Fibroblast of skin of right quadriceps (primary cell): Measurements from ENCODE around the gene ZNF419.
"Not testable (repeated sequence)": the region's sequence is repeated elsewhere in the genome, so short reads cannot be mapped to it uniquely, and the experiment has no call there.

ENCODE experiments used
- DNase-seq: peaks from one replicate; pipeline ENCODE4 v3.0.0-alpha.2; 2013

The ZNF419 gene

DNA sequence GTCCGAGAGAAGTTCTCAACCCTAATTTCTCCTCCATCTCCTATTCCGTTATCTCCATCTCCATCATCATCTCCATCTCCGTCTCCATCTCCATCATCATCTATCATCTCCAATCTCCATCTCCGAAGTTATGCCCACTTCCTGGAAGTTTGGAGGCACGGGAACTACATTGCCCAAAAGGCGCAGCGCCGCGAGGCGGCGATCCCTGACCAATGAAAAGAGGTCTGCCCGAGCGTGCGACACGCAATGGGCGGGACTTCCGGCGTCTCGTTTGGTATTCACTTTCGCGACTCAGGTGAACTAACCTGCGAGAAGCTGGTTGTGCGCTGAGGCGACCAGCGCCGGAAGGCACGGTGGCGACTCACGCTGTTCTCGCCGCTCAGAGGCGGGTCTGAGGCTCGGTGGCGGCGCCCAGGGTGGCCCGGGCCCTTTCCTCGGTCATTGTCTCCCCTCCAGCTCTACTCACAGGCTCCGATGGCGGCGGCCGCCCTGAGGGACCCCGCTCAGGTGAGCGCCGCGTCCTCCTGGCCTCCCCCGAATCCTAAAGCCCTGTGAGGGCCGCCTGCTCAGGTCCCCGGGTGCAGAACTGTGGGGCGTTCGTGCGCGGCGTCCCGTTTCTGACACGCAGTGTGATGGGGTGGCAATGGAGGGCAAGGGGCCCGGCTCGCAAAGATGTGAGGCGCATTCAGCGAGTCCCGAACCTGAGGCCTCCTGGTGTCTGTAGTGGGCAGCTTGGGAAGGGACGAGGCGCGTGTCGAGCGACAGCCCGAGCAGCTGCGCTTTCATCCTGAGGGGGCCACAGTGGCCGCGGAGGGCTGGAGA lies at the start of gene ZNF419:
TSS of gene ZNF419 (plus strand) at position 274 of the 822 bp plus-strand sequence. CDS start at position 475, 201 bp downstream.
- DNase-seq = peak; percentile 82

DNA sequence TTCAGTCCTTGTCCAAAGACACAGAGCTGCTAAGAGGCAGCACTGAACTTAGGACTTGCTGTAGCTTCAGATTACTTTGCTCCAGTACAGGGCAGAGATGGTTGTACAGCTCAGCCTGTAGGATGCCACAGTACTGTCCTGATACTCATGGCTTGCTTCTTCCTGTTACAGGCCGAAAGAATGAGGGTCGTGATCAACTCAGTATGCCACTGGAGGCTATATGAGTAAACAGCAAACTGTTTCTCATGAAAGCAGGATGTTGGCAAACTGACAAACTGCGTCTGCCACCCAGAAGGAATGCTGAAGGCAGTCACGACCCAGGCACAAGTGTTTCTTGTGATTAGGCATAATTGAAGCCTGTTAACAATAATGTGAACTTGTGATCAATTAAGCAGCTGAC lies 49.6 kb upstream of the ZNF419 start:
- DNase-seq = no peak

DNA sequence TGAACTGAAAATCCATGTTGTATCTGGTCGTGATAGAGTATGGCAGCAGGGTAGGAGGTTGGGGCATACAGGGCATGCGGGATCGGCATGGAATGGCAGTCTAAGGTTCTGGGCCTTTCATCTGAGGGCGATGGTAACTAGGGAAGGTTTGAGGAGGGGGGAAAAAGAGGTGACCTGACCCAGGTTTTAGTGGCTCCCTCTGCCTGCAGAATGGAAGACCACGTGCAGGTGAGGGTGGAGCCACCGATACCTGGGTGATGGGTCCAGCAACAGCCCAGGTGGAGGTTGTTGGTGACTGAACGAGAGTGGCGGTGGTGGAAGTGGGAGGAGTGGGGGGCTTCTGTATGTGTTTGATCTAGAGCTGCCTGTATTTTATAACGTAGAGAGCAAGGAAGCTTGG lies 48.6 kb upstream of the ZNF419 start:
- DNase-seq = no peak

DNA sequence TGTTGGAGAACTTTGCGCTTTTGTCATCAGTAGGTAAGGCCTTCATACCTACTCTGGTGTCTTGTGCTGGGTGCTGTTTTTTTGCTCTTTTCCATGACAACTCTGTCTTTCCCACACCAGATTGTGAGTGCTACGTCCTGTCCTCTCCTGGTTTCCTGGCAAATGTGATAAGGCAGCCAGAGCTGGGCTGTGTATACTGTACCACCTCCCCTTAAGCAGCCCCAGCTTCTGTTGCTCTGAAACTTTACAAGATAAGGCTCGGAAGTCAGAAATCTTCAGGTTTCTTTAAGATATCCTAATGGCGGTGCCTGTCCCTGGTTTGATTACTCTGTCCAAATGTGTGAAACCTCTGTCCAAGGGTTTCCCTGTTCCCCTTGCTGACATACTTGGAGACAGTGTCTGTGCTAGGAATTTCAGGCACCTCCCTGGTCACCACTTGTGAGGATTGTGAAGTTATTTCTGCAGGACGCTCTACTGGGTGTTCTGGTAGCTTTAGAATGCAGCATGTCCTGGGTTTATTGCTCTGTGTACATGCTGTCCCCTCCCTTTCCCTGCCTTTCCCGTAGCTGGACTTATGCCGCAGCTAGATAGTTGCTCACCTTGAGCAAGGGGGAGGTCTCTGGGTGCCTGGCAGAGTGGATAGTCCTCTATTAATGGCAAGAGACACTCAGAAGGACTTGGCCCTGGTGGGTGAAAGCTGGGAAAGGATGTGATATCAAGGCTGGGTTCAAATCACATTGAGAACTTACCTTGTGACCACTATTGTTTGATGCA lies 45.4 kb upstream of the ZNF419 start:
- no peak for DNase-seq

DNA sequence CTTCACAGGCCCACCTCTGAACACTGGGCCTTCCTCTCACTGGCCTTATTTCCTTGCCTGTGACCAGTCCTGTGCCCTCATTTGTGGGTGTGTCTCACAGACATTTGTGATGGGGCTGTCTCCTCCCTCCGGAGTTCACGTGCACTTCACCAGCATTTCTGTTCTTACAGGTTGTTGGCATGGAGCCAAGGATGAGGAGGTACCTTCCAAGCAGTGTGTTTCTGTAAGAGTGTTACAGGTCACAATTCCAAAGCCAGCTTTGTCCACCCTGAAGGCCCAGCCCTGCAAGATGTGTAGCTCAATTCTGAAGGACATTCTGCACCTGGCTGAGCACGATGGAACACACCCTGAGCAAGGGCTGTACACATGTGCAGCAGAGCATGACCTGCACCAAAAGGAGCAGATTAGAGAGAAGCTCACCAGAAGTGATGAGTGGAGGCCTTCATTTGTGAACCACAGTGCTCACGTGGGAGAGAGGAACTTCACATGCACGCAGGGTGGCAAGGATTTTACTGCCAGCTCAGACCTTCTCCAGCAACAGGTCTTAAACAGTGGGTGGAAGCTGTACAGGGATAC lies 44.3 kb upstream of the ZNF419 start:
- no peak for DNase-seq

DNA sequence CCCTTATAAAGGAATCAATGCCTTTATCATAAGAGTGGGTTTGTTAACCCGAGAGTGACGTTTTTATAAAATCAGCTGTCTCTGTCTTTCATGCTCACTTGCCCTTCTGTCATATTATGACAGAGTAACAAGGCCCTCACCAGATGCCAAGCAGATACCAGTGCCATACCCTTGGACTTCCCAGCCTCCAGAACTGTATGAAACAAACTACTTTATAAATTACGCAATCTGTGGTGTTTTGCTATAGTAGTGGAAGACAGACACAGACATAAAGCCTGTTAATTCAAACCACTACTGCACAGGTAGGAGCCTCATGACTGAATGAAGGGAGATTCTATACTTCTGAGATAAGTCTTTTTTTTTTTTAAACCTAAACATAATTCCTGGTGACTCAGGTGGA lies 35.2 kb upstream of the ZNF419 start:
- DNase-seq = no peak

DNA sequence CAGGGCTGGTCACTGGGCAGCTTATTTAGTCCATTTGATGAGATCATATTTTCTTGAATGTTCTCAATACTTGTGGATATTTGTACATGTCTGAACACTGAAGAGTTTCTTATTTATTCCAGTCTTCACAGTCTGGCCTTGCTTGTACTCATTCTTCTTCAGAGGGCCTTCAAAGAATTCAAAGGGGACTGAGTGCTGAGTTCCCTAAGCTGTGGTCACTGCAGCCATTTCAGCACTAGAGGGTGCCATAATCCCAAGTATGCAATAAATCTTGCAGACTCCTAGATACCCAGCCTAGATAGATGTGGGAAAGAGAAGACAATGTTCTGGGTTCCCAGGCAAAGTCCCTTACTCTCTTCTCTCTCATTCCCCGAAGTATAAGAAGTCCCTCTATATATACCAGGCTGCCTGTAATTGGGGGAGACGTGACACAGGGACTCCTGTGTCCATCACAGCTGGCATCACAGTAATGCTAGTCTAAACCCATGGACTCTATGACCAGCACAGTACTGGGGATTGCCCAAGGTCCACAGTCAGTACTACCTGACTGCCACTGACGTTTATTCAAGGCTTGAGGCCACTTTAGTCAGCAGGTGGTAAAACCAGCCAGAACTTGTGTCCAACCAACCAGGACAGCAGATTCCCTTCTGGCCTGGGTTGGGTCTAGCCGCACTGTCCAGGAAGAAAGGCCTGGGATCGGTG lies 21.7 kb upstream of the ZNF419 start:
- DNase-seq = no peak

DNA sequence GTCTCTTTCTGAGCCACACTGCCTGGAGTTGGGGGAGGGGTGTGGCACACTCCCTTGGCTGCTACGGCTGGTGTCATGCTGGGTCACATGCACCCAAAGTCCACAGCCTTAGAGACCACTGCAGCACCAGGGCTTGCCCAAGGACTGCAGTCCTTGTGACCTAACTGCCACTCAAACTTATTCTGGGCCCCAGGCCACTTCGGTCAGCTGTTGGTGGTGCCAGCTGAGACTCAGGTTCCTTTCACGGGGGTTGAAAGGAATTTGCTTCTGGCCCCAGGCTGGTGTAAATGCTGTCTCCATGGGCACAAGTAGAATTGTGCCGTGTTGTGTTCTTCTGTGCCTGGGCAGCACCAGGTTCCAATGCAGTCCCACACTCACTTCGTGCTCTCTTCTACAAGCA lies 21.1 kb upstream of the ZNF419 start:
- DNase-seq = no peak

DNA sequence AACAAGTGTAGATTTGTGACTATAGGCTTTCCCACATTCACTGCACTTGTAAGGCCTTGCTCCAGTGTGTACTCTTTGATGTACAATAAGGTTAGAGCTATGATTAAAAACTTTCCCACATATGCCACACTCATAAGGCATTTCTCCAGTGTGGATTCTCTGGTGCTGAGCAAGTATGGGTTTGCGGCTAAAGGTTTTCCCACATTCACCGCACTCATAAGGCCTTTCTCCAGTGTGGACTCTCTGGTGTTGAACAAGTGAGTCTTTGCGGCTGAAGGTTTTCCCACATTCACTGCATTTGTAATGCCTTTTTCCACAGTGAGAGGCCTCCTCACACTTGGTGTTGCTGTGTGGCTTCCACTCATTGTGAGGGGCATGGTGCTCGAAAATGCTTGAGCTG lies 13.9 kb upstream of the ZNF419 start:
- DNase-seq = peak; percentile 11

DNA sequence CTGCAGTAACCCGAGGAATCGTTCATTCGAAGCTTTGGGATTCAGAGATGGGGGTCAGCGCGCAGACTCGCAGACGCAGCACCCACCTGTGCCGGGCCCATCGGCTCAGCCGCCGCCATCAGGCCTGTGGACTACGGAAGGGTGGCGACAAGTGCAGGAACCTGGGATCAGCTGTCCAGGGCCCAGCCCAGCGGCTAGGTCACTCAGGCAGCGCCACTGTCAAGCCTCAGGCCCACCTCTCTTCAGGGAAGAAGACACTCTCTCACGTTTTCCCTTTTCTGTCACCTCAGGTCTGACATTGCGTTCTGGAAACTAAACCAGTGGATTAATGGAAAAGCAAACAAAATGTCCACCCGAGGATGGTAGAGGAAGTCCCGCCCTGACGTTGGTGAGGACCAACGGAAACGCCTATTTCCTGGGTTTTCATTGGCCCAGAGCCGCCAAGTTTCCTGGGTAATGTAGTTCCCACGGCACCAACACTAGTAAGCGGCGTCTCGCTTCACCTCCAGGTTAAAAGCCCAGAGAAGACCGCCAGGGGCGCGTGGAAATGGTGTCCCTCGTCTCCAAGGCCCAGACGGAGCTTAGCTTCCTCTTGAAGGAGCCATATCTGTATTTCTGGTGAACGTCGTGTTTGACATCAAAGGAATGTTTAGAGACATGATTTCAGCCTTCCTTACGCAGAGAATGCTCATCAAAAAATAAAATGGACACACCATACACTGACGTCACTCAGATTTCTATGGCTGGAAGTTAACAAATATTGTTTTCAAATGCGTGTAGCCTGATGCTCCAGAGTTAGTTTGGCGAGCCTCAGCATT lies 10.2 kb upstream of the ZNF419 start, which contains the start of gene ZNF772:
TSS of gene ZNF772 (minus strand) at position 376 of the 818 bp plus-strand sequence. CDS start at position 119, 257 bp downstream.
- DNase-seq = peak; percentile 91

DNA sequence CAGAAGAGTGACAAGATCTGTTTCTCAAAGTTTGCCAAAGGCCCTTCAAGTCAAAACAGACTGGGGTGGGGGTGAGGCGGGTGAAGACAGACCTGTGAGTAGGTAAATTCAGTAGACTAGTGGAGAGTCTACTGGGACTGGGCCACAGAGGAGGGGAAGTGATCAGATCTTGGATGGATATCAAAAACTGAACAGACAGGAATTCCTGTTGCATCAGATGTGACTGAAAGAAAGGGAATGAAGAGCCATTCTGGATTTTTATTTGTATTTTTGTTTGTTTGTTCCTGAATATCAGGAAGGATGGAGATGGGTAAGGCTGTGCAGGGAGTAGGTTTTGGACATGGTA lies 722 bp downstream of the ZNF419 start:
- DNase-seq = not testable (repeated sequence)

DNA sequence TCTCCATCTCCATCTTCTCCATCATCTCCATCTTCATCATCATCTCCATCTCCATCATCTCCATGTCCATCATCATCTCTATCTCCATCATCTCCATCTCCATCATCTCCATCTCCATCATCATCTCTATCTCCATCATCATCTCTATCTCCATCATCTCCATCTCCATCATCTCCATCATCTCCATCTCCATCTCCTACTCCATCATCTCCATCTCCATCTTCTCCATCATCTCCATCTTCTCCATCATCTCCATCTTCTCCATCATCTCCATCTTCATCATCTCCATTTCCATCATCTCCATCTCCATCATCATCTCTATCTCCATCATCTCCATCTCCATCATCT lies 11.8 kb downstream of the ZNF419 start:
- not testable (repeated sequence) for DNase-seq

DNA sequence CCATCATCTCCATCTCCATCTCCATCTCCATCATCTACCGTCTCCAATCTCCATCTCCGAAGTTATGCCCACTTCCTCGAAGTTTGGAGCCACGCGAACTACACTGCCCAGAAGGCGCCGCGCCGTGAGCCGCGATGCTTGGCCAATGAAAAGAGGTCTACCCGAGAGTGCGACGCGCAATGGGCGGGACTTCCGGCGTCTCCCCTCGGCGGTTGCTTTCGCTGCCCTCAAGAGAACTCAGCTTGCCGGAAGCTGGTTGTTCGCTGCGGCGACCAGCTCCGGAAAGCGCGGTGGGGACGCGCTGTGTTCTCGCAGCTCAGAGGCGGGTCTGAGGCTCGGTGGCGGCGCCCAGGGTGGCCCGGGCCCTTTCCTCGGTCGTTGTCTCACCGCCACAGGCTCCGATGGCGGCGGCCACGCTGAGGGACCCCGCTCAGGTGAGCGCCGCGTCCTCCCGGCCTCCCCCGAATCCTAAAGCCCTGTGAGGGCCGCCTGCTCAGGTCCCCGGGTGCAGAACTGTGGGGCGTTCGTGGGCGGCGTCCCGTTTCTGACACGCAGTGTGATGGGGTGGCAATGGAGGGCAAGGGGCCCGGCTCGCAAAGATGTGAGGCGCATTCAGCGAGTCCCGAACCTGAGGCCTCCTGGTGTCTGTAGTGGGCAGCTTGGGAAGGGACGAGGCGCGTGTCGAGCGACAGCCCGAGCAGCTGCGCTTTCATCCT lies 12.3 kb downstream of the ZNF419 start, which contains the start of gene ZNF773:
TSS of gene ZNF773 (plus strand) at position 259 of the 716 bp plus-strand sequence. CDS start at position 402, 143 bp downstream.
- peak; percentile 95 for DNase-seq

DNA sequence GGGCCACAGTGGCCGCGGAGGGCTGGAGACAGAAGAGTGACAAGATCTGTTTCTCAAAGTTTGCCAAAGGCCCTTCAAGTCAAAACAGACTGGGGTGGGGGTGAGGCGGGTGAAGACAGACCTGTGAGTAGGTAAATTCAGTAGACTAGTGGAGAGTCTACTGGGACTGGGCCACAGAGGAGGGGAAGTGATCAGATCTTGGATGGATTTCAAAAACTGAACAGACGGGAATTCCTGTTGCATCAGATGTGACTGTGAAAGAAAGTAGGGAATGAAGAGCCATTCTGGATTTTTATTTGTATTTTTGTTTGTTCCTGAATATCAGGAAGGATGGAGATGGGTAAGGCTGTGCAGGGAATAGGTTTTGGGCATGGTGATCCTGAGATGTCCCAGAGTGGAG lies 12.8 kb downstream of the ZNF419 start:
- DNase-seq = peak; percentile 50

DNA sequence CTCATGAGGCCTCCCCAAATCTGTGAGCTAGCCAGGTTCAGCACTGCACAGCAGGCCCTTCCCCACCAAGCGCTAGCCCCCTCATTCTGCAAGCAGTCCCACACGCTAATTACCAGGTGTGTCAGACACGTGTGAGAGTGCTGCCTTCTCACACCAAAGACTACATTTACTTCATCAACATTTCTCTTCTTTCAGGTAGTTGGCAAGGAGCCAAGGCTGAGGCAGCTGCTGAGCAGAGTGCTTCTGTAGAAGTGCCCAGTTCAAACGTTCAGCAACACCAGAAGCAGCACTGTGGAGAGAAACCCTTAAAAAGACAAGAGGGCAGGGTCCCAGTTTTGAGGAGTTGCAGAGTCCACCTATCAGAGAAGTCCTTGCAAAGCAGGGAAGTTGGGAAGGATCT lies 18.6 kb downstream of the ZNF419 start:
- DNase-seq = no peak

DNA sequence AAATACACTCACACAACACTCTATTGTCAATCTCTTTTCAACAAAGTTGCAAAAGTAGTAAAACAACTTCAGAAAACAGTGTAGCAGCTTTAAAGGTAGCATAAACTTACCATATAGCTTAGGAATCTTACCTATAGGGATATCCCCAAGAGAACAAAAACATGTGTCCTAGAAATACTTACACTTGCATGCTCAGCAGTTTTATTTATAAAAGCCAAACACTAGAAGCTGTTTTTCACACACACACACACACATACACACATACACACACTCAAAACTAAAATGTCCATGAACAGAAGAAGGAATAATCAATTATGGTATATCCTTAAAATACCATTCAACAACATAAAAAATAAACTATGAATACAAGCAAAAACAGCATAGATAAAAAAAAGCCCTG lies 23.9 kb downstream of the ZNF419 start:
- DNase-seq = no peak

DNA sequence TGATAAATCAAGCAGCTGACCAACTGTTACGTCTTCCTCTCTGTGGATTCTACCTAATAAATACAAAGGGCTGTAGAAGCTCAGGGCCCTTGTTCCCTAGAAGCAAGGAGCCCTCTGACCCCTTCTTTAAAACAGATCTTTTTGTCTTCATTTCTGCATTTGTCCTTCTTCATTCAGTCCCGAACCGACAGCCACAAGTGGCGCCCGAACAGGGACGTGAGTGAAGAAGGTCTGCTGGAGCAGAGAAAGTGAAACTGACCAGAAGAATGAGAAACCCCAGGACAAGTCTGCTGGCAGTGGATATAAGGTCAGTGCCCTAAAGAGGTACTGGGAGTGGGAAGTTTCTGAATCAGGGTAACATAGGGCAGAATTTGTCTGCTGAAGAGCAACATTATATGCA lies 25.3 kb downstream of the ZNF419 start:
- DNase-seq = peak; percentile 35

DNA sequence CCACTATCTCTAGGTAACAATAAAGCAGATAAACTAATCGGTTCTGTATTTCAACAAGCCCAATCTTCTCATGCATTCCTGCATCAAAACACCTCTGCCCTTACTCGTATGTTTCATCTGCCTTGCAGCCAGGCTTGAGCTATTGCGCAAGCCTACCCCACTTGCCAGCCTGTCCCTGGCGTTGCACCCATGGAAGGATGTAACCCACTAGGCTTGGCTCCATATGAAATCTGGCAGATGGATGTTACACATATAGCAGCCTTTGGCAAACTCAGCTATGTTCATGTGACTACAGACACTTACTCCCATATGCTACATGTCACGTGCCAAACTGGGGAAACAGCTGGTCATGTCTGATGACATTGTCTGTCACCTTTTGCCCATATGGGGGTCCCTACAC lies 27.7 kb downstream of the ZNF419 start:
- no peak for DNase-seq

DNA sequence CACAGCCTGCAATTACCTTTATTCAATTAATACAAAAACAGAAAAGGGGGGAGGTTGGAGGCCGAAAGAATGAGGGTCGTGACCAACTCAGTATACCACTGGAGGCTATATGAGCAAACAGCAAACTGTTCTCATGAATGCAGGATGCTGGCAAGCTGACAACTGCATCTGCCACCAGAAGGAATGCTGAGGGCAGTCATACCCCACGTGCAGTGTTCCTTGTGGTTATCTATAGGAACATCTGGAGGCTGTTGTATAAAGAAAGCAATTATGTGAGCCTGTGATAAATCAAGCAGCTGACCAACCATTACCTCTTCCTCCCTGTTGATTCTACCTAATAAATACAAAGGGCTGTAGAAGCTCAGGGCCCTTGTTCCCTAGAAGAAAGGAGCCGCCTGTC lies 30.5 kb downstream of the ZNF419 start:
- DNase-seq = not testable (repeated sequence)

DNA sequence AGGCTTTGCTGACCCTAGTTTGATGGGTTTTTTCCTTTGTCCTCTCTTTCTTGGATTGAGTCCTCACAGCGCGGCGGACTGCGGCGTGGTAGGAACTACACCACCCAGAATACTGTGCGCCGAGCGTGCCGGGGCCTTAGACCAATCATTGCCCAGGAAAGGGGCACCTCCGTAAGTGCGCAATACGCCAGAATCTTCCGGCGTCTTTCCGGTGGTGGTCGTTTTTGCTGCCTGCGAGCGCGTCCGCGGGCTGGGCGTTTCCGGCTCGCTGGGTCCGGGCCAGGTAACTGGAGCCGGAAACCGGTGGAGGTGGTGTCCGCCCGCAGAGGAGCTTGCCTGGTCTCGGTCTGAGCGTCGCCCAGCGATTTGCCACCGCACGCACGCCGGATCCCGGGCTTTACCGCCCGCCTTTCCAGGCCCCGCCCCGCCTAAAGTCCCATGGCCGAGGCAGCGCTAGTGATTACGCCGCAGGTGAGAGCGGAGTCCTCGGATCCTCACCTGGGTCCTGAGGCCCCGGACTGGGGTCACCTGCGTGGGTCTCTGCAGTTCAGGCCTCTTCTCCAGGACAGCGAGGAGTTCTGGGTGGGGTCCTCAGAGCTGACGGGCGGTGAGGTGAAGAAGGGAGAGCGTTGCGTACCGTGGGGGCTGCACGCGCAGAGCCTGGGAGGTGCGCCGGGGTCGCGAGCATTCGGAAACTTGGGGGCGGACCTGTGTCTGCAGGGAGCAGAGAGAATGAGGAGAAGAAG lies 39.8 kb downstream of the ZNF419 start, which contains the start of gene ZNF549:
TSS of gene ZNF549 (plus strand) at position 221 of the 746 bp plus-strand sequence. CDS start at position 439, 218 bp downstream.
- DNase-seq = peak; percentile 92
